WTC11 (cell line): ENCODE data around the gene FOXL2NB. TPM values are rescaled to one million over a fixed set of nuclear protein-coding genes. Genes with fewer than 3 reads are reported as not detected.
A peak's percentile ranks its signal among the peaks of the same experiment; 100 is the strongest.

ENCODE experiments used
- ATAC-seq: fragments of 200-7000 bp; cut with Tn5 transposase; 2 replicates; pipeline ENCODE4 v1.10.0; 2021; ENCODE audit warnings: mild to moderate bottlenecking, moderate library complexity
- CTCF ChIA-PET: fragments of 300-600 bp; sonication (Branson Sonifier 250); formaldehyde crosslinking; loops from one replicate; lab custom pipeline; 2021; ENCODE audit warnings: antibody characterized with exemption; lab: Charles Lee
- POLR2A ChIA-PET: fragments of 350-600 bp; sonication (Branson Sonifier 250); formaldehyde crosslinking; loops from one replicate; lab custom pipeline; 2021; ENCODE audit warnings: antibody characterized with exemption; lab: Charles Lee
- DNase-seq: peaks from one replicate; pipeline ENCODE4 v3.0.0; 2021; ENCODE audit warnings: low spot score
- H3K27ac Mint-ChIP-seq: 2 replicates; pipeline ENCODE4 v1.8.0; 2021; ENCODE audit warnings: mixed read lengths
- H3K27me3 Mint-ChIP-seq: 2 replicates; pipeline ENCODE4 v1.8.0; 2021; ENCODE audit warnings: low read depth, mild to moderate bottlenecking, moderate library complexity, mixed read lengths
- H3K36me3 Mint-ChIP-seq: 2 replicates; pipeline ENCODE4 v1.8.0; 2021; ENCODE audit warnings: mixed read lengths
- H3K4me1 Mint-ChIP-seq: 2 replicates; pipeline ENCODE4 v1.8.0; 2022; ENCODE audit warnings: mixed read lengths
- H3K4me3 Mint-ChIP-seq: 2 replicates; pipeline ENCODE4 v1.8.0; 2021; ENCODE audit warnings: mild to moderate bottlenecking, moderate library complexity, mixed read lengths
- H3K9me3 Mint-ChIP-seq: 2 replicates; pipeline ENCODE4 v1.8.0; 2021; ENCODE audit warnings: mixed read lengths
- CREM ChIP-seq: sonication (generic); formaldehyde crosslinking; IDR thresholded peaks from 2 replicates; pipeline ENCODE4 v1.8.1; 2022; ENCODE audit warnings: mild to moderate bottlenecking, missing genetic modification reagents, moderate library complexity
- ERG ChIP-seq: fragments of 250-450 bp; sonication (Bioruptor Pico); IDR thresholded peaks from 2 replicates; pipeline ENCODE4 v1.8.0; 2021; ENCODE audit warnings: mild to moderate bottlenecking
- ETV6 ChIP-seq: sonication (generic); formaldehyde crosslinking; IDR thresholded peaks from 2 replicates; pipeline ENCODE4 v1.8.1; 2022; ENCODE audit warnings: mild to moderate bottlenecking, missing genetic modification reagents
- GABPB1 ChIP-seq: sonication (generic); formaldehyde crosslinking; IDR thresholded peaks from 2 replicates; pipeline ENCODE4 v1.8.1; 2023; ENCODE audit warnings: mild to moderate bottlenecking, missing genetic modification reagents
- GRHL2 ChIP-seq: fragments of 250-450 bp; sonication (Bioruptor Pico); IDR thresholded peaks from 2 replicates; pipeline ENCODE4 v1.8.0; 2022; ENCODE audit warnings: mild to moderate bottlenecking, moderate library complexity; ENCODE audit not compliant: insufficient replicate concordance, severe bottlenecking
- GTF2I ChIP-seq: fragments of 250-450 bp; sonication (Bioruptor Pico); conservative IDR thresholded peaks from 2 replicates; pipeline ENCODE4 v1.4.0; 2021; ENCODE audit warnings: mild to moderate bottlenecking
- MXD4 ChIP-seq: fragments of 250-450 bp; sonication (Bioruptor Pico); IDR thresholded peaks from 2 replicates; pipeline ENCODE4 v1.8.0; 2021; ENCODE audit warnings: mild to moderate bottlenecking, moderate library complexity, borderline replicate concordance
- NFE2L1 ChIP-seq: sonication (generic); formaldehyde crosslinking; IDR thresholded peaks from 2 replicates; pipeline ENCODE4 v1.8.1; 2023; ENCODE audit warnings: missing genetic modification reagents
- NR1H2 ChIP-seq: sonication (generic); formaldehyde crosslinking; IDR thresholded peaks from 2 replicates; pipeline ENCODE4 v1.9.0; 2021; ENCODE audit warnings: mild to moderate bottlenecking, moderate library complexity, missing genetic modification reagents
- NR3C1 ChIP-seq: sonication (generic); formaldehyde crosslinking; conservative IDR thresholded peaks from 2 replicates; pipeline ENCODE4 v1.8.1; 2023; ENCODE audit warnings: low read depth, mild to moderate bottlenecking, missing genetic modification reagents
- TEAD1 ChIP-seq: sonication (generic); formaldehyde crosslinking; IDR thresholded peaks from 2 replicates; pipeline ENCODE4 v1.8.0; 2022; ENCODE audit warnings: mild to moderate bottlenecking, missing genetic modification reagents
- TP53 ChIP-seq: sonication (generic); formaldehyde crosslinking; IDR thresholded peaks from 2 replicates; pipeline ENCODE4 v1.8.1; 2023; ENCODE audit warnings: mild to moderate bottlenecking, missing genetic modification reagents
- ZBTB43 ChIP-seq: sonication (generic); formaldehyde crosslinking; IDR thresholded peaks from 2 replicates; pipeline ENCODE4 v1.8.1; 2023; ENCODE audit warnings: mild to moderate bottlenecking, missing genetic modification reagents
- ZNF512 ChIP-seq: sonication (generic); formaldehyde crosslinking; IDR thresholded peaks from 2 replicates; pipeline ENCODE4 v1.8.1; 2022; ENCODE audit warnings: missing genetic modification reagents, borderline replicate concordance
- ZNF532 ChIP-seq: fragments of 250-450 bp; sonication (Bioruptor Pico); IDR thresholded peaks from 2 replicates; pipeline ENCODE4 v1.9.0; 2021; ENCODE audit warnings: mild to moderate bottlenecking, borderline replicate concordance
- ZNF671 ChIP-seq: fragments of 250-450 bp; sonication (Bioruptor Pico); IDR thresholded peaks from 2 replicates; pipeline ENCODE4 v1.8.0; 2021; ENCODE audit warnings: mild to moderate bottlenecking
- total RNA-seq: library from RNA; stranded (reverse); gene quantifications from 3 replicates; pipeline ENCODE4 v1.2.3, GENCODE V29; 2021
- TF ChIP-seq, protein P1 (sequence below): sonication (generic); formaldehyde crosslinking; IDR thresholded peaks from 2 replicates; pipeline ENCODE4 v1.8.0; 2022; ENCODE audit warnings: mild to moderate bottlenecking, missing genetic modification reagents
- TF ChIP-seq, protein P2 (sequence below): fragments of 250-450 bp; sonication (Bioruptor Pico); IDR thresholded peaks from 2 replicates; pipeline ENCODE4 v1.9.0; 2021; ENCODE audit warnings: mild to moderate bottlenecking
- TF ChIP-seq, protein P3 (sequence below): sonication (generic); formaldehyde crosslinking; IDR thresholded peaks from 2 replicates; pipeline ENCODE4 v1.8.1; 2023; ENCODE audit warnings: mild to moderate bottlenecking, missing genetic modification reagents, moderate library complexity
- TF ChIP-seq, protein P4 (sequence below): sonication (generic); formaldehyde crosslinking; IDR thresholded peaks from 2 replicates; pipeline ENCODE4 v1.8.0; 2022; ENCODE audit warnings: mild to moderate bottlenecking, missing genetic modification reagents

Gene FOXL2NB
- total RNA-seq, 1 experiment from 2014 or later, result 5.1 TPM

- H3K27me3 Mint-ChIP-seq, result peaks cover 52% of the 10 kb centered on the region
- H3K4me3 Mint-ChIP-seq, result no peak overlapping the region
- no peaks in the 10 kb centered on the region for H3K36me3 Mint-ChIP-seq
- DNase-seq, result peak; percentile 3
- H3K9me3 Mint-ChIP-seq, result no peaks in the 10 kb centered on the region
- no peak for TF ChIP-seq ZBTB43 (CRISPR knock-in tag)
- ATAC-seq, result no peak
- peaks cover 46% of the 10 kb centered on the region for H3K4me1 Mint-ChIP-seq
- CTCF ChIA-PET, result interaction anchor here (0.8 to 5.4 kb wide), 10 partner anchors 11 to 499 kb away, joined by 3 to 138 read pairs (median 22); partner anchors contain the start of genes CEP70 and ESYT3
- POLR2A ChIA-PET, result interaction anchor here (0.6 to 1.9 kb wide), 2 partner anchors 88 to 340 kb away, joined by 5 to 8 read pairs; partner anchors contain the start of gene CEP70
- H3K27ac Mint-ChIP-seq, result no peak overlapping the region
These were observed 12.9 kb upstream of the FOXL2NB start for GRCh38 chr3:138933981-138934691.

DNA sequence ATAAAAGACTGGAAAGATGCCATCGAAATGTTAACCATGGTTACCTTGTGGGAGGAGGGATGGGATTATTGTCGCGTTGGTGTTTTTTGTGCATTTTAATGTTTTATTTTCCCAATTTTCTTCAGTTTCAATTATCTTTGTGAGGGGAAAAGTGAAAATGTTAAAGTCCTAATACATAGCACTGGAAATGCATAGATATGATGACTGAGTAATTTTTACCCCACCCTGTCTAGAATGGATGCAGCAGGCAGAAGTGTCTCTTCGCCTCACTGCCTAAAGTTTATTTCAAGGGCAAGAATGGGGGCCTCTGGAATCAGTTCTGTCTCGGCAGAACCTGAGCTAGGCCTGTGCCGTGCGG, 11.5 kb upstream of the FOXL2NB start:
- no peaks in the 10 kb centered on the region for H3K9me3 Mint-ChIP-seq
- peaks cover 66% of the 10 kb centered on the region for H3K27me3 Mint-ChIP-seq
- ChIA-PET CTCF (interaction anchor here (0.6 to 7.4 kb wide), 52 partner anchors 8 to 539 kb away, joined by 3 to 158 read pairs (median 5); partner anchors contain the start of genes CEP70, COPB2, ESYT3 and FAIM), POLR2A (interaction anchor here (0.8 to 1.4 kb wide), 9 partner anchors 12 to 341 kb away, joined by 3 to 10 read pairs (median 5); partner anchors contain the start of genes CEP70, FOXL2 and FOXL2NB)
- TF ChIP-seq, protein P1, sequence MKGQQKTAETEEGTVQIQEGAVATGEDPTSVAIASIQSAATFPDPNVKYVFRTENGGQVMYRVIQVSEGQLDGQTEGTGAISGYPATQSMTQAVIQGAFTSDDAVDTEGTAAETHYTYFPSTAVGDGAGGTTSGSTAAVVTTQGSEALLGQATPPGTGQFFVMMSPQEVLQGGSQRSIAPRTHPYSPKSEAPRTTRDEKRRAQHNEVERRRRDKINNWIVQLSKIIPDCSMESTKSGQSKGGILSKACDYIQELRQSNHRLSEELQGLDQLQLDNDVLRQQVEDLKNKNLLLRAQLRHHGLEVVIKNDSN, result no peak
- TF ChIP-seq NR1H2, result no peak
- no peak for TF ChIP-seq GABPB1
- TF ChIP-seq NFE2L1 (CRISPR knock-in tag), result no peak
- TF ChIP-seq GTF2I (CRISPR knock-in tag), result no peak
- no peak for TF ChIP-seq GRHL2 (CRISPR knock-in tag)
- TF ChIP-seq ZNF532 (CRISPR knock-in tag), result no peak
- TF ChIP-seq MXD4 (CRISPR knock-in tag), result no peak
- no peak for TF ChIP-seq ETV6 (CRISPR knock-in tag)
- TF ChIP-seq, protein P2, sequence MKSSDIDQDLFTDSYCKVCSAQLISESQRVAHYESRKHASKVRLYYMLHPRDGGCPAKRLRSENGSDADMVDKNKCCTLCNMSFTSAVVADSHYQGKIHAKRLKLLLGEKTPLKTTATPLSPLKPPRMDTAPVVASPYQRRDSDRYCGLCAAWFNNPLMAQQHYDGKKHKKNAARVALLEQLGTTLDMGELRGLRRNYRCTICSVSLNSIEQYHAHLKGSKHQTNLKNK (CRISPR knock-in tag), result no peak
- TF ChIP-seq ZNF671 (CRISPR knock-in tag), result no peak
- TF ChIP-seq CREM, result no peak
- TF ChIP-seq, protein P3, sequence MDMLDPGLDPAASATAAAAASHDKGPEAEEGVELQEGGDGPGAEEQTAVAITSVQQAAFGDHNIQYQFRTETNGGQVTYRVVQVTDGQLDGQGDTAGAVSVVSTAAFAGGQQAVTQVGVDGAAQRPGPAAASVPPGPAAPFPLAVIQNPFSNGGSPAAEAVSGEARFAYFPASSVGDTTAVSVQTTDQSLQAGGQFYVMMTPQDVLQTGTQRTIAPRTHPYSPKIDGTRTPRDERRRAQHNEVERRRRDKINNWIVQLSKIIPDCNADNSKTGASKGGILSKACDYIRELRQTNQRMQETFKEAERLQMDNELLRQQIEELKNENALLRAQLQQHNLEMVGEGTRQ (CRISPR knock-in tag), result no peak
- TF ChIP-seq NR3C1 (CRISPR knock-in tag), result no peak
- no peak for TF ChIP-seq ERG (CRISPR knock-in tag)
- TF ChIP-seq TEAD1 (CRISPR knock-in tag), result no peak
- no peak for TF ChIP-seq ZNF512
- TF ChIP-seq TP53, result no peak
- TF ChIP-seq, protein P4, sequence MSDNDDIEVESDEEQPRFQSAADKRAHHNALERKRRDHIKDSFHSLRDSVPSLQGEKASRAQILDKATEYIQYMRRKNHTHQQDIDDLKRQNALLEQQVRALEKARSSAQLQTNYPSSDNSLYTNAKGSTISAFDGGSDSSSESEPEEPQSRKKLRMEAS (CRISPR knock-in tag), result no peak
- no peak for DNase-seq
- H3K27ac Mint-ChIP-seq, result no peak overlapping the region
- H3K4me1 Mint-ChIP-seq, result peaks cover 48% of the 10 kb centered on the region
- ATAC-seq, result no peak
- H3K36me3 Mint-ChIP-seq, result no peaks in the 10 kb centered on the region
- H3K4me3 Mint-ChIP-seq, result peak overlapping the region; percentile 77
